HG03103 (cell line): ENCODE results near the gene BAHCC1.

Experiments used
- ATAC-seq: cut with Tn5 transposase; IDR thresholded peaks from one replicate; pipeline ENCODE4 v1.9.1; 2021; ENCODE audit warnings: low read depth; ENCODE audit not compliant: unreplicated experiment

Gene BAHCC1

DNA sequence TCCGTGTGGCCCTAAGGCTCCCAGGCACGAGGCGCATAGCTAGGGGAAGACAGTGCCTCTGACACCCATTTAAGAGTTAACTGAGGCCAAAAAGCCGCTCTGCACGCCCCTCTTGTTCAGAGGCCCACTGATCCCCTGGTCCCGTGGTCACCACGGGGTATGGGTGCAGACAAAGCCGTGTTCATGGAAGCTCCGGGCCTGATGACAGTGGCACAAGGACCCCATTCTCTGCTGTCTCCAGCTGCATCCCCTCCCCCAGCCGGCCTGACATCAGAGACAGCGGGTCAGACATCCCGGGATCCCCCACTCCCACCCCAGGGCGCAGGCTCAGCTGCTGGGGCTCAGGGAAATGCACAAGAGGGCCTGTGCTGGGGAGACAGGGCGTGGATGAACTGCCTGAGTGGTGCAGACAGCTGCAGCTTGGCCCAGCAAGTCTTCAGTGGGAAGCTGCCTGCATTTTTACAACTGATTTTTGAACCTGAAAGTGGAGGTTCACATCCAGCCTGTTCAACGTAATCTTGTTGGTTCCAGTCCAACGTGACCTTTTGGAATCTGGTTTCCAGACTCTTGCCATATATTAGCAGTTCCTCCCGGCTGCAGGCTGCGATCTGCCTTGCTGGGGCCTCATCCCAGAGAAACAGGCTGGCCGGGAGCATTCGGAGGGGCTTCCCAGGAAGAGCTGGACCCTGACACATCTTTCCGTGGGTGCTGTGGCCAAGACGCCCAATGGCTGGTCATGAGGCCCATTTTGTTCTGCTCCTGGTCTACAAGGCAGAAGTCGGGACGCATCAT, 9.7 kb upstream of the BAHCC1 start:
- ATAC-seq = no peak

DNA sequence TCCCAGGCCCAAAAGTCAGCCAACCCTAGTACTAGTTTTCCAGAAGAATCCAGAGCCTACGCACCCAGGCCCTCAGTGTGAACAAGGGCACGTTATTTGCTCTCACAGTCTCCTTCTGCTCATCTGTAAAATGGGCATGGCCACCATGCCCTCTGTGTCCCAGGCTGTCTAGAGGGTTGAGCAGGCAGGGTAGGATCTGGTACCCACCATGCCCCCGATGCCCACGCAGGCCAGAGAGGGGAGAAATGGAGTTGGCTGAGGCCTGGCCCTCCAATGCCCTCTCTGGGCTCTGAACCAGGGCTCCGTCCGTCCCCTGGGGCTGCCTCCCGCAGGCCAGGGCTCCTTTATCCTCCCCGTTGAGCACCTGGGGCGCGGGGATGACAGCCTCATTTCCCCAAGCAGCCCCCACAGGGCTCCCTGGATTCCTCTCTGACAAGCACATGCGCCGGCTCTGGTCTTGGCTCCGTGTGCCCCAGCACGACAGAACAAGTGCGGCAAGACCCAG, 9.1 kb upstream of the BAHCC1 start:
- ATAC-seq = no peak

DNA sequence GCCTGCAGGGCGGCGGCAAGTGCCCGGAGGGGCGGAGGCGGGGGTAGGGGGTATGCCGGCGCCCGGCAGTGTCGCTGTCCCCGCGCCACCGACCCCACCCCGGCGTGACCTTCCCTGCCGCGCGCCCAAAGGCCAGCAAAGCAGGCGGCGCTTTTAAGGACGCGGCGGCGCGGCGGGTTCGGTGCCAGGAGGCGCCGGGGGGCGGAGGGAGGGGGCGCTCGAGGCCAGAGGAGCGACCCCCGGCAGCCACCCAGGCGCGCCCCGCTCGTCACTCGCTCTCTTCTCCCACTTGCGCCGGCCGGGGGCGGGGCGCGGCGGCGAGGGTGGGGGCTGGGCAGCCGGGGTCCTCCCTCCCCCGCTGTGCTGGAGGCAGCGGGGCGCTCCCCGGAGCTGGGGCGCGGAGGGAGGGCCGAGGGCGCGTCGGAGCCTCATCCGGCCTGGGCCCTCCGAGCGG, 8.6 kb upstream of the BAHCC1 start:
- no peak for ATAC-seq

DNA sequence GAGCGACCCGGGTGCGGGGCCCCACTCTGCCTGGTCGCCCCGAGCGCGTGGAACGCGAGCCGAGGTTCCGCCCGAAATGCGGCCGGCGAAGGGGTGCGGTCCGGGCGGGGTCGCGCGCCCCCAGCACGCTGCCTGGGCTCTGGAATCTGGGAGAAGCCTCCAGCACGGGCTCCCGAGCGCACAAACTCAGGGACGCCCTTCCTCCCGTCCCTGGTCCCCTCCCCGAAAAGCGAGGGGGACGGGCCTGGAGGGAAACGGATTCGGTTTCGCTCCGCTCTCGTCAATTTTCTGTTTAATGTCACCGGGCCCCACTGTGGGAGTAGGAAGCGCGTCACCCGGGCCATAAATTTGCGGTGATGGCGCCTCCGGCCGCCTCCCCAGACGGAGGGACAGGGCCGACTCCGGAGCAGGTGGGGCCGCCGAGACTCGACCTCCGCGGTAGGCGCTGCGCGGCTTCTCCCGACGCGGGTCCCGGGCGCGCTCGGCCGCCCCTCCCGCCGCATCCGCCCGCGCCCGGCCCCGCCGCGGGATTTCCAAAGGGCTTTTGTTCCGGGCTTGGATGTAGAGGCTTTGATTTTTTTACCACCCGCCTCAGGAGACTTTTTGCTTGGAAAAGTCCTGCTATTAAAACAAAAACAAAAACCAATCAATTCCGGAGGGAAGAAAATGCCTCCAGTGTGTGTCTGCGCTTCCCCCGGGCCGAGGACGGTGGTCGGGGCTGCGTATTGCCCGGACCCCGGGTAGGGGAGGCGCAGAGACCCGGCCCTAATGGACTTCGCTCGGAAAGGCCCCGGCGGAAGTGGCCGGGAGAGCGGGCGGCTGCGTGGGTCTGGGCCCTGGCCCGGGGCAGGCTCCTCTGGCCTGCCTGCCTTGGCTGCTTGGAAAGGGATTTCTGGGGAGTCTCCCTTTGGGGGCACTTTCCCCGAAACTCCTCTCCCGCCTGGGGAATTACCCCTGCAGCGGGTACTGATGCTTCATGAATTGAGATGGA, 7.9 kb upstream of the BAHCC1 start:
- no peak for ATAC-seq

DNA sequence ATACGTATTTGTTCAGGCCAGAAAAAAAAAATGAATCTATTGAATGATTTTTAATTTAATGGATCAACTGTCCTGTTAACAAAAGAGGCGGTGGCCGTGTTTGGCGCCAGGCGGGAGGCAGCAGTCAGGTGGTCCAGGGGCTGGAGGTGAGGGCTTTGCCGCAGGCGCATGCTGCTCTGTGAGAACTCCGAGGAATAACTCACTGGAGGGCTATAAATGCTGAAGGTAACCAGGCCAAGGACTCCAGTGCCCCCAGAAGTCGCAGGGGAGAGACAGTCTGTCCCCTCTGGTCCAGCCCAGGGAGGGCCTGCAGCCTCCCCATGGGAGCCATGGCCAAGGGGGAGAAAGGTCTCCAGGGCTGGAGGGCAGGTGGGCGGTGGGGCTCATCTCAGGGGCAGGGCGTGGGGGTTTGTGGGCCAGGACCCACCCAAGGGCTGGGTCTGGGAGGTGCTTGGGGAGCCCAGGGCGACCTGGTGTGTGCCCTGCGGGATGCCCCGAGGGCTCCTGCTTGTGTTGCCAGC, 7.1 kb upstream of the BAHCC1 start:
- no peak for ATAC-seq

DNA sequence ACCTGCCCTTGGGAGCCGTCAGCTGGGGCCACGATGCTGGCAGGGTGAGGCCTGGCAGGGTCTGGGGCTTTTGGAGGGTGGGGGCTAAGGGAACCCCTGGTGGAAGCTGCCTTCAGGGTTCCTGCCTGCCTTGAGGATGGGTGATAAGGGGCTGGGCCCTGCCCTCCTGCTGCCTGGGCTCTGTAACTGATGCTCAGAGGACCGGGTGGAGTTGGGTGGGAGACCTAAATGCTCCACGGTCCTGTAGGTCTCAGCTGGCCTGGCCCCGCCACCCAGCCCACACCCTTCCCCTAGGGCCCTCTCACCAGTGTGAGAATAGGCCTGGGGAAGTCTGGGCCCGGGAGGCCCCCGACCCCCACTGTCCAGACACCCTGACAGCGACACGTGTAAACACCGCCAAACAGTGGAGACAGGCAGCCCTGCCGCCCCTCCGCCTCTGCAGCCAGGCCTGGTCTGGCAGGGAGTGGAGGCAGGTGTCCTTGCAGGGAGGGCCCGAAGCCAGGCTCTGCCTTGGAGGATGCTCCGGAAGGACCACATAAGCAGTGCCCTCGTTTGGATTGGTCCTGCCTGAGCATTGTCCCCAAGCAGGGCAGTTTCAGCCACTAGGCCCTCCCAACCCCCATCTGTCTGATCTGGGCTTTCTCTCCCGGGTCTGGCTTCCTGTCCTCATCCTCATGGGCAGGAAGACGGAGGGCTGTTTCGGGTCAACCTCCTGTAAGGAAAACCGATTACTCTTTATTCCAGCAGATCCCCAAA, 6.5 kb upstream of the BAHCC1 start:
- ATAC-seq = no peak

DNA sequence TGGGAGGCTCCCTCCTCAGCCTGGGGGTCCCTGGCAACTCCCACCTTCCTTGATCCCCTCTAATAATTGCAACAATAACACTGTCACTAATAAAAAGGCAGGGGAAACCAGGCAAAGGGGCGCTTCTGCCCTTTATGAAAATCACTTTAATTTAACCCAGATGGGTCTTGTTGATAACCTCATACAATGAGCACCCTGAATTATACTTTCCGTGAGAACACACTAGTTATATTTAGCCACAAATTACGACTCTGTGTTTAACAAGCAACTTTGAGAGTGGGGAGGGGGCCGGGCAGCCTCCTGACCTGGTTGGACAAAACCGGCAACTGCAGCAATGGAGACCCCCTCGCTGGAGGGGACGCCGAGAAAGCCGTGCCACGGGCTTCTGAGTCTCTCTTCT, 5.7 kb upstream of the BAHCC1 start:
- ATAC-seq = no peak

DNA sequence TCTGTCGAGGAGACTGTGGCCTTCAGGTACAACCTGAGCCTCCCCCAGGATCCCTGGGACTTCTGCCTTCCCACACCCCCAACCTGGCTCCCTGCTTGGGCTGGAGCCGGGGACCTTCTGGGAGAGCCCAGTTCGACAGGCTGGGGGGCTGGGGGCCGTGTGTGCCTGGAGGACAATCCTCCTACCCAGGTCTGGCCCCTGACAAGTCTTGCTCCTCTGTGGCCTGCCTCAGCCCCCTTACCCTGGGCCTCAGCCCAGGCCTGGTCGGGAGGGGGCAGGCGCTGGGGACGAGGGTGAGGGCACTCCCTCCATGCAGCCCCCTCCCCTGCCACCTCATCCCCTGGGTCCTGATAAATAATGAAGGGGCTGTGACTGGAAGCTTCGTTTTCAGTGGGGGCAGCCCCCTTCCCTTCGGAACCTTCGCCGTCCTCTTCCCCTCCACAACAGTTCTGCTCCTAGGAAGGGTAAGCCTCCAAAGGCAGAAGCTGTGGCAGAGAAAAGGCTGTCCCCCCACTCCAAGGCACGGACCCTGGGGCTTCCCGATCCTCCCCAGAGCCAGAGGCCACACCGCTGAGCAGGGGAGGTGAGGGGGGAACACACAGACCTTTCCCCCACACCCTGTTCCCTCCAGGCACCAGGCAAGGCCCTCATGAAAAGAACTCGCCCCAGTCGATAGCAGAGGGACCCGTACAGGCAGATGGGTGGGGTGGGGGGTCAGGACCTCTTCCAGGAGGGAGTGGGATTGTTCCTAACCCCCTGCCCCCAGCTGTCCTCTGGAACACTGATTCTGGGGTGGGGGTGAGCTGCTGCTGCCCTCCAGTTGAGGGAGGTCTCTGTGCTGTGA, 5.0 kb upstream of the BAHCC1 start:
- ATAC-seq = no peak

DNA sequence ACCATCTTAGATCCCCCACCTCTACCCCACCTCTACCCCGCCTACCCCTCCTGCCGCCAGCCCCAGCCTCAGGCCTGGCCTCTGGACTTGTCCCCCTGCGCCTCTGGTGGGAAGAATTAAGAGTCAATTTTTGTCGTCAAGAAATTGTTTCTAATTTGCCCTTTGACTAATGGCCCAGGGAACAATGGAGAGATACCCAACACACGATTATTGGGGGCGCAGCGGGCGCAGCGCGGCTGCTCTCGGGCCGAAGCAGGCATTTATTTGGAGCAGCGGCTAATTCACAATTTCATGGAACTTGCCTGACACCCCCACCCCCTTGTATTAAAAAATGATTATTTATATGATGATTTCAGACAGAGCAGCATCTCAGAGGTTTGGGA, 4.4 kb upstream of the BAHCC1 start:
- no peak for ATAC-seq

DNA sequence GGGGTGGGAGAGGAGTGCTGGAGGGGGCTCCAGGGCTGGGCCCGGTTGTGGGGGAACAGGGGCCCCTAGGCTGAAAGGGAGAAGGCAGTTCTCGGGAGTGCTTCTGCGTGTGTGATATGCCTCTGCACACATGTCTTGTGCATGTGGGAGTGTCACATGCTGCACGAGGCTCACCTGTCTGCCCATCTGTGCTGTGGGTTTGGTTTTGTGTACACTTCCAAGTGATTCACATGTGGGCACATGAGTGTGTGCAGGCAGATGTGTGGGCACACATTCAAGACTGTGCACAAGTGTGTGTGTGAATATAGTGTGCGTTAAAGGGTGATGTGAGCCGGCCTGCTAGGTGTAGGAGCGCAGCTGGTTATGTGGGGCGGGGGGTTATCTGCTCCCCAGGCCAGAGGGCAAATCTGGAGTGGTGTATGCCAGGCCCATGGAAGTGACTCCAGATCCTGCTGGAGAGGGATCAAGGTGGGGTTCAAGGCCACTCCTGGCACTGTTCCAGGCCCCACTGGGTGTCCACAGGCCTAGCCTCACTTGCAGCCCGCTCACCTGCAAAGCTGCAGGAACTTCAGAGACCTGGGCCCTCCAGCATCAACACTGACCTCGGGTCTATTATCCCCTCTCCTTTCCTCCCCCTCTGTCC, 3.8 kb upstream of the BAHCC1 start:
- no peak for ATAC-seq

DNA sequence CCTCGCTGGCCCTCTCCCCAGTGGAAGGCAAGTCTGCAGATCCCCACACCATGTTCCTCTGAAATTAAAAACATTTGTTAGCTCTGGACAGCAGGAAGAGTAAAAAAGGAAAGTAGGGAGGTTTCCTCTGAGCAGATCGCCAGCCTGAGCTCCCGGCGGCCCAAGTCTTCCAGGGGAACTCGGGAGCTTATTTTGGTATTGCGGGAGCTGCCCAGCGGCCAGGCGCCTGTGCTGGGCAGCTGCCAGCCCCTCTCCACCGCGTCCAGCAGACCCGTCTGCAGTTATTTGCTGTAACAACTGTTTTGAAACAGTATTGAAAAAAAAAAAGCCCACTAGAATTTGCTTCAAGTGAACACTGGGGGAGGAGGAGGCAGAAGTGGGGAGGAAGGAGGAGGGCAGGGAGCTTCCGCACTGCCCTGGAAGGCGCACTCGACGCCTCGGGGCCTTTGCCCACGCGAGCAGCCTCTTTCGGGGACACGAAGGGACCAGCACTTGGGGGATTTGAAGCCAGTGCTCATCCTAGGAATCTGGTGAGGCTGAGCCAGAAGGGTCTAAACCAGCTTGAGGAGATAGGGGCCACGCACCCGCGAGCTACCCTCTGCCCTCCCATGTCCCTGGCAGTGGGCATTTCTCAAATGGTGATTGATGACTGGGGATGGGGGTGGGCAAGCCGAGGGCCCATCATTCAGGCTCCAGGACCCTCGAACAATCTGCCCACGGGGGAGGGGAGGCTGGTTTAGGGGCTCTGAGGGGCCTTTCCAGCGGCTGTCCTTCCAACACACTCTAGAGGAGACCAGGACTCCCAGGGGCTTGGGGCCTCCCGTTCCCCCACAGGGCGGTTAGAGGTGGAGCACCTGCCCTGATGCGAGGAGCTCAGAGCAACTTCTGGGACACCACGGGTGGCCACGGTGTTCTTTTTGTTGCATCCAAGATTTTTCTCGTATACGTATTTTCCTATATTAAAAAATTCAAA, 3.0 kb upstream of the BAHCC1 start:
- no peak for ATAC-seq

DNA sequence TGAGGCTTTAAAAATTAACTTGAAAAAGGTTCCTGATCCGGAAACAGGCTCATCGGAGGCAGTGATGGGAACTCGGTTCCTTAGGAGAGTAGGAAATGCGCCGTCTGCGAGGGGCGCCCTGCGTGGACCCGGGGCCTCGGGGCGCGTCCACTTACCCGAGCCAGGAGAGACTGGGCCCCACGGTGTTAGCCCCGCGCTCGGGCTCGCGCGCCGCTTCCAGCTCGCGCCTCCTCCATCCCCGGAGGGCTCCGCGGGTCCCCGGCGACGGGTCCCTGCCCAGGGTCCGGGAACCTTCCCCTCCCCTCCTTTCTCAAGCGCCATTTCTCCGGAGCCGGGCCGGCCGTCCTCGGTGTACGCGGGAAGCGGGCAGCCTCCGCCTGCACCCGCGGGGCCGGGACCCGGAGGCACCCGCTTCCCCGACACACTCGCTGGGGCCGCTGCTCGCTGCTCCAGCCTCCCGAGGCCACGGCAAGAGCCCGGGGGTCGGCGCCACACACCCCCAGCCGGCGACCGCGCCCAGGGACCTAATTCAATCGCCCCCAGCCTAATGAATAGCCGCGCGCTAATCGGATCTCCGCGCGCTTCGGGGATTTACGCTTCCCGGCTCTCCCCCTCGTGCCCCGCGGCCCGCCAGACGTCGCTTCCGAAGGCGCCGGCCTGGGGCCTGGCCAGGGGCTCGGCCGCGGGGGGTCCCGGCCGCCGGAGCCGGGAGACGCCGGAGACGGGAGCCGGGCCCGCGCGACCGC, 2.2 kb upstream of the BAHCC1 start:
- no peak for ATAC-seq

DNA sequence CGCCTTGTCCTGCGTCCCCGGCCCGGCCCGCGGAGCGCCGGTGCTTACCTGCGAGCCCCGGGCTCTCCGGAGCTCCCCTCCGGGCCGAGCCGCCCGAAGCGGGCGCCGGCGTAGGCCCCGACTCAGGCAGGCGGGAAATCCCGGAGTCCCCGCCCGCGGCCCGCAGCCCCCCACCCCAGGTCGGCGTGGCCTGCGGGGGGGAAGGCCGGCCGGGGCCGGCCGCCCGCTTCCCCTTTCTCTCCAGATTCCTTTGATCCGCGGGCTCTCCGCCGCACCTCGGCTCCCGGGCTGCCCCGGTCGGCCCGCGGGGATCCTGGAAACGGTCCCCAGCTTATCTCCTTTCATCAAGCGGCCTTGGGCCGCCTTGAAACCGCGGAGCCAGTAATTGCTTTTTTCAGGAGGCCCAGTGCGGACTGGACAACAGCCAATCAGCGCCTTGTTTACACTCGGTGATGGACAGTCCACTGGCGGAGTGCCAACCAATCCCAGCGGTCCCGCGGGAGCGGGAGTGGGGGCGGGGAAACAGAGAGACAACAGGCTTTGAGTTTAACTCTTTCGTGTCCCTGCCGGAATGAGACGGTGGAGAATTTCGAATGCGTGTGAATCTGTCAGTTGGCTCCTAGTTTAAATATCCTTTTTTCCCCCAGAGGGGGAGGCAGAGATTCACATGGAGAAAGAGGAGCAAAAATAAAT, 1.4 kb upstream of the BAHCC1 start:
- no peak for ATAC-seq

DNA sequence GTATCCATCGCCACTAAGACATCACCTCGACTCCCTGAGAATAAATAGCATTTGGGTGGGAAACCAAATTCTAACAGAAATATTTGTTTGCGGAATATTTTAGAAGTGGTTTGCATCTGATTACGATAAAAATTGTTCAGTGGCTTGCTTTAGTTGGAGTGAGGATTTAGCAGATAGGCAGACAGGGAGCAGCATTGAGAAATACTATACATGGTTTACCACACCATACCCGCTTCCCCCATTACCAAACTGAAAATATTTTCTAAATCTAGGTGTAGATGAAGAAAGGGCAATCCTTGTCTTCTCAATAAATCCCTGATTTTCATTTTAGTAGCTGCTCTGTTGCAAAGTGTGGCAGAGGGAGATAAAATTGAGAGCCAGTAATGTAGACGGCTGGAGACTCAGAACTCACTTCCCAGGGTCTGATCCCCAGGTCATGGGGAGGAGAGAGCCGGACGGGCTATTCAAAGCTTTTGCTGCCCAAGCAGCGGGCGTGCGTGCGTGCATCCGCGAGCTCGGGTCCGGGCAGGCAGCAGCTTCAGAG, 808 bp upstream of the BAHCC1 start:
- ATAC-seq = no peak

DNA sequence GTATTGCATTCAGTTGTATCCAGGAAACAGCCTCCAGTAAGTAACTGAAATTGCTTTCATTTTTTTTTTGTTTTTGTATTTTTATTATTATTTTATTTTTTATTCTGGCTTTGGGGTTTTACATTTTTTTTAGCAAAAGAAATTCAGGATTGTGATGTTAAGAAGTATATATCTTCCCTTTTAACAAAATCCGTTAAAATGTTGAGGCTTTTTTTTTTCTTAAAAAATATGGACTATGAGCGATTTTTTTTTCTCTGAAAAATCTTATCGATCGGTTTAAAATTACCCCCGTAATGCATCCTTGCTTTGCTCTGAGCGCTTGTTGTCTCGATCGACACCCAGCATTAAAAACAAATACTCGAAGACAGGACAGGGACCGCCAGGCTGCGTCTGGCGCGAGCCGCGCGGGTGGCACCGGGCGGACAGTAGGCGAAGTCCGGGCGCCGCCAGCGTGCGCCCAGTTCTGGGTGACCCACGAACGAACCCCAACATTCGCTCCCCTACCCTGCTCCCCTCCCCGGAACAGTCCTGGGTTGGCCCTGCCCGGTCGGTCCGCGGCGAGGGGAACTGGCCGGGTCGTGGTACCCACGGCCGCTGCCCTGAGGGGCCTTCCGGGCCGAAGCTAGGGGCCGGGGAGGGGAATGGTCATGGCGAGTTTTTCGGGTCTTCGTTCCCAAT, 482 bp downstream of the BAHCC1 start:
- no peak for ATAC-seq

DNA sequence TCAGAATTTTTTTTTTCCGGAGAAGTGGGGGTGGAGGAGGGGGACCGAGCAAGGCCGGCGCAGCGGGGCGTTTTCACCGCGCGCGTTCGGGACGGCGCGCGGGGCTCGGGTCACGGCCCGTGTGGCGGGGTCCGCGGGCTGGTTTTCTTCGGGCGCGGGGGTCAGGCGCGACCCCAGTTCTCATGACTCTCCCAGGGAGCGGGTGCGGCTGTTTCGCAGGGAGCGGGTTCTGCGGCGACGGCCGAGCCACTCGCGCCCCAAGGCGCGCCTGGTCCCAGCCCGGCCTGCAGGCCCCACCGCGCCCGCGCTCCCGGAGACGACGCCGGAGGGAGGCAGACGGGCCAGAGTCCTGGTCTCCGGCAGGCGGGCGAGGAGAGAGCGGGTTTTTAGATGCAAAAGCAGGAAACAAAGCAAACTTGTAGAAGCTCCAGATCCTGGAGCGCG, 1.0 kb downstream of the BAHCC1 start:
- no peak for ATAC-seq
